Stimulated activated CD4-positive, alpha-beta T cell treated with anti-CD3 and anti-CD28 coated beads, Interleukin-4, amount 100 ng/mL, for 24 hours (primary cell): Measurements from ENCODE around the gene NRP2.

Experiments used
- DNase-seq: peaks from one replicate; pipeline ENCODE4 v3.0.0-alpha.2; 2020

NRP2 gene

DNA sequence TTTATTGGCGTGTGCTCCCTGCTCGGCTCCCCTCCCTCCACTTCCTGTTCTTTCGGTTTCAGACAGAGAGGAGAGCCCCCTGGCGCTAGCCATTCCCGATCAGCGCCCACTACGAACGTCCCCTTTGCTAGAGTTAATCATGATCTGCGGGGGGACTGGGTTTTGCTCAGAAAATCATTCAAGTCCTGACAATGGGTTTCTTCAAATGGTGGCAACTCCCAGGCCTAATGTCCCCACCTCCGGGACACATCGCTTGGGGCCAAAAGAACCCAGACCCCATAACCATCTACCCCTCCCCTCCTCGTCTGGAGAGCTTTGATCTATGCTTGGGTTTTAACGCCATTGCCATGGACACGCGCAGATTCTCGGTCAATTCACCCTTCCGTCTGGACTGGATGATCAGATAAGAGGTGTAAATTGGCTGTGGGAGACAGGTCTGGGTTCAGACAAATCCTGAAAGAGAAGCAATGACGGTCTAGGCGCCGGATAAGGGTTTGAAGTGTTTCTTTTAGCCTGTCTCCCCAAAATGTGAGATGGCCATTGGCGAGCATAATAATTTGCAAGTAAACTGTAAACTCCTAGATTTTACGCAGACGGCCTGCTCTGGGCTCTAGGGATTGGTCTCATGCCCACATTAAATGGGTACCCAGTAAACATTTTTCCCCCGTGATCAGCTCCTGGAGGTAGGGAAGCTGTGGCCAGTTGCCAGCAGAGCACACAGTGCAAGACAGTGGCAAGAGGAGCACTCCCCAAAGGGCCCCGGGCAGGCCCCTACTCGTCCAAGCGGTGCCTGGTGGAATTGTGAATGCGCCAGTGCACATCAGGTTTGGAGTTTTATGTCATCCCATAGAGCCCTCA is 4.7 kb downstream of the NRP2 start:
- no peak for DNase-seq

DNA sequence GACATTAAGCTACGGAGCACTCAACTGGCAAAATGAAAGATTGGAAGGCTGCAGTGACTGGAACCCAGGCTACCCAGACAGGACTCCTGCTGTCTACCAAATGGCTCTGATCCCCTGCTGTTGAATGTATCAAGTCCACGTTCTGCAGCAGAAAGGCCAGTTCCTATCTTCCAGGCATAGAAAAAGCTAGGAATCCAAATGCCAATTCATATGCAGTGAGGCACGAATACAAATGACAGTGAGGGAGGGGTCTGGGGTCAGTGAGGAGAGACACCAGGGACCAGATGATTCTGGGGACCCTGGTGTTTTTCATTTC is 5.3 kb downstream of the NRP2 start:
- DNase-seq: no peak

DNA sequence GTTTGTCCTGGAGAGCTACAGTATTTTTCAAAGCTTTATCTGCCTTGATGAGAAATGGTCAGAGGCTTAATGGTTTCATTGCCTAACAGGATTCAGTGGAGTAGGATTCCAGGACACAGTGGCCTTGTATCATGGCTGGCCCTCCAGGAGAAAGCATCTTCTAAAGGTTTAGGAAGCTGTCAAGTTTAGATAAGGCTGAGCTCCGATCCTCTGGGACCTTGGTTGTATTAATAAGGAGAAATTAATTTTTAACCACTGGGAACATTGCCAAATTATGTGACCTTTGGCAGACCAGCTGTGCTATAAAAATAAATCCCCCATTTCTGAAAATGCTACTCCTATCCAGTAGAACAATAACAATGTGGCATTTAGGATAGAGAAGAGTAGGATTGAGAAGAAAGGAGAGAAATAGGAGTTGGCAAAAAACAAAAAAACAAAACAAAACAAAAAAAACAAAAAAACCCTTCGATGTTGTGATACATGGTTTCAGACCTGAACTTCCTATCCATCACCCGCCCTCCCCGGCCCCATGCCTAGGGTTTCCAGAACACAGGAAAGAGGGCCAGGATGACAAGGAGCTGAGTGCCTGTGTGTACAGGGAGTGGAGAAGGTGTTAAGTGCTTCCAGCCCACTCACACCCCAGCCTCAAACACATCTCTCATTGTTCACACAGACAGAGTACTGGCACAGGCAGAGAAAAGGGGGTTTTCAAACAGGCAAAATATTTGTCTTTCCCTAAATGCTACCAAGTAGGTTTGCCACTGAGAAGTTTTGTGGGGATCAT is 6.3 kb downstream of the NRP2 start:
- DNase-seq: no peak

DNA sequence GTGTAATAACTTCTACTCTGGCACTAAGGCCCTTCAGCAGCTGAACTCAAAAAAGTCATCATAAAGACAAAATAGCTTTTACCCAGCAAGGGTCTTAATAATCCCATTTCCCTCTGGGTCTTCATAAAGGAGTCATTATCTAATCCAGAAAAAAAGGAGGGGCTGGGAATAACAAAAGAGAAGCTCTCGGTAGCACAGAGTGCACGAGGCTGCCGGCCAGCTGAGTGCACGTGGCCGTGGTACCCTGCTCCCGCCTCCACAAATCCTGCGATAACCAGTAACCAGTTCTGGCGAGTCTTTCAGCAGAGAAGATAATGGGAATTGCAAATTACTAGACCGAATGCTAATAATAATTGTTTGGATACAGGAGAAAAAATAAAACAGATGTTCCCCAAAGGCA is 7.5 kb downstream of the NRP2 start:
- DNase-seq: no peak

GRCh38 chr2:205692104-205692503 is 9.8 kb downstream of the NRP2 start:
- no peak for DNase-seq

DNA sequence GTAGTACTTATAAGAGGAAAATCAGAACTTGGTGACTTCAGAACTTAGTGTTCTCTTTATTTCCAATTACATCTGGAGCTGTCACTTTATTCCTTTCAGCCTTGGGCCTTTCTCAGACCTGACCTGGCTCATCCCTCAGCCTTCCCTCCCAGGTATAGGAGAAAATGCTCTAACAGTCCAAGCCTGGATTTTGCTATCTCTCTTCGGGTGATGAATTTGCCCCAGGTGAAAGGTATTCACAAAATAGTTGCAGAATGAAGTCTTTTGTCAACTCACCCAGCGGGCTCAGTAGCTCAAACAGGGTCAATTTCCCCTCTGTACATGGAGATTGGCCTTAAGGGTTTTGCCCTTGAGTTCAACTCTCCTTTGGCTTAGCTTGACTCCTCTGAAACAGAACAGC is 12.0 kb downstream of the NRP2 start:
- no peak for DNase-seq

- DNase-seq: no peak
Observed at GRCh38 chr2:205695460-205695991, 13.2 kb downstream of the NRP2 start.

GRCh38 chr2:205696331-205696926 is 14.1 kb downstream of the NRP2 start:
- no peak for DNase-seq

DNA sequence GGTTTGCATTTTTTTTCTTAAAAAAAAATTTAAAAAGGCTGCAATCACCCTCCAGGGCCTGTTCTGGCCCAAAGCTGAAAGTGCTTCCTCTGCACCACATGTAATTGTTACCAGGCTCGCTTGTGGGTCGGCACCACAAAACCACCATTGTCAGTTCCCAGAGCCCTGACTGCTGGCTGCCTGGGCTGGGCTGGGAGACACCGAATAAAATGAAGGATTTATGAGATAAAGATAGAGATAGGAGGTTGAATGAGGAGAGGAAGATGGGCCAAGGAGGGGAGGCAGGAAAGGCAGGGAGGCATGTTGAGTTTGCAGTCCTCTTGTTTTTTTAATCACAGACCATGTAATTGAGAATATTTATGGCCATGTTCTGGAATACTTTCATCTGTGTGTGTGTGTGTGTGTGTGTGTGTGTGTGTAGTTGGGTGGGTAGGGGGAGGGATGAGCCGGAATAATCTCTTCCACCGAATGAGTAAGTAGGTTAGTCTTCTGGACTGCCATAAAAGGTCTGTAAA is 14.7 kb downstream of the NRP2 start:
- DNase-seq: no peak

- no peak for DNase-seq
Observed at GRCh38 chr2:205698286-205699268, 16.3 kb downstream of the NRP2 start.

DNA sequence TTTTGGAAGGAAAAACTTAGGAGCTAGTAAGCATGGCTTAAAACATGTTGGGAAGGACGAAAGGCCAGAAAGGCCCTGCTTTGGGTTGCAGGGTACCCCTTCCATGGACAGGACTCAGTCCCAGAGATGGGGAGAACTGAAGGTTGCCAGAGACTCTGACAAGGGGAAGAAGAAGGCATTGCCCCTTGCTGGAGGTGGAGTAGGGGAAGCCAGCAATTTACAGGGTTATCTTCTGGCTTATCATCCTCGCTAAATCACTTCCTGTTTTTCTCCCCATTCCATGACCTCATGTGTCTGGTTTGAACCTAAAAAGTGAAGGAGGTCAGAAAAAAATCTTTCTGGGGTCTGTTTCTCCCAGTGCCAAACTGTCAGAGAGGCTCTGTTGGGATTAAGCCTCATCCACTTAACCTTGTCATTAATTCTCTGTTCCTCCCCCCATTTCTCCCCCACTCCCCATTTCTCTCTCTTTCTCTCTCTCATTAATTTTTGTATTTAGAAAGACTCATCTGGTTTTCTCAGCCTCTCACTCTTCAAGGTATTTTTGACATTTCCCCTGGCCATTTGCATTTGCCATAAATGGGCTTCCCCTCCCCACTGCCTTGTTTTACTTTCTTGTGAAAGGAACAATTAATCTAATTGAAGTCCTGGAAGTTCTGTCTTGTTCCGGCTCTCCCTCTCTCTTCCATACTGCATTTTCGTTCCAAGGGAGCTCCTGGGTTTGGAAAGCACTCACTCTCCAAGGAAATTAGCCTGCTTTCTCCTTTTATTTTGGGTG is 17.4 kb downstream of the NRP2 start:
- no peak for DNase-seq

- peak; percentile 22 for DNase-seq
Observed at GRCh38 chr2:205700331-205701132, 18.2 kb downstream of the NRP2 start.

DNA sequence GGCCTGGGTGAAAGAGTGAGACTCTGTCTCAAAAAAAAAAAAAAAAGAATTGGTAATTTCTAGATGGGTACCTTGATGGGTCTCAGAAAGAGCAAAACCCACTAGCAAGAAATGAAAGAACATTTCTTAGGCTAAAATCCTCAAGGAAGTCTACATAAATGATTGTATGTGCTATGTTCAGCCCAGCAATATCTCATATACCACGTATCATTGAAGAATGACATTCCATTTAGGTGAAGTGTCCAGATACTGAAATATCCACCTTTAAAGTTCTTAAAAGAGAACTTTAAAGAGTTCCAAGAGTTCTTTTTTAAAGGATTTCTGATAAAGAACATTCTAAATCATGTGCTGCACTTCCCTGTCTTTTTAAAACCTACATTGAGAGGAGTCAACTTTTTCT is 19.2 kb downstream of the NRP2 start:
- no peak for DNase-seq

GRCh38 chr2:205702576-205702975 is 20.3 kb downstream of the NRP2 start:
- DNase-seq: no peak

GRCh38 chr2:205703471-205704126 is 21.3 kb downstream of the NRP2 start:
- no peak for DNase-seq

GRCh38 chr2:205704127-205704741 is 21.9 kb downstream of the NRP2 start:
- DNase-seq: no peak

- DNase-seq: no peak
Observed at GRCh38 chr2:205705511-205706349, 23.4 kb downstream of the NRP2 start.

DNA sequence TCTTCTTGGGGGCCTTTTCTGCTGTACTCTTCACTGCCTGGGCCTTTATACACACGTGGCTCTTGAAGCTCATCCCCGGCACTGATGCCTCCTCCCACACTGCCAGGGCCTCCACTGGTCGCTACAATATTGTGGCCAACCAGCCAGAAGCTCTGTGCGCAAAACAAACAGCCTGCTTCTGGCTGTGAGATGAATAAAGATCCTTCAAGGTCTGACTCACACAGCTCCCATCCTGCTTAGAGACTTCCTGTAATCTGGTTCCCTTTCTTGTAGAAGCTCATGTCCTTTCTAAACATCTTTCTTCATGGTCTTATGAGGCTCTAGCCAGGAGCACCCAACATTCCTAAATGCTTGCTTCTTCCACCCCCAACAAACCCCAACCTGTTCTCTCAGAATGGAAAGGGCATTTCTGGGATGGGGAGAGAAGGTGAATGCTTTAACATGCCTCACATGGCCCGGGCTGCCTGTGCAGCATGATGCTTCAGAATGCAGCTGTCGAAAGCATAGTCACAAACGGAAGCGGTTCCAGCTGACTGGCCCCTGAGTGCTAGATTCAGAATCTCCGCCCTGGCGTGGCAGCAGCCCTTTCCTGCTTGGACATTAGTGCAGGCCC is 24.6 kb downstream of the NRP2 start:
- peak; percentile 29 for DNase-seq
